ENCODE data around the gene ENTPD8. TPM values are rescaled to one million over a fixed set of nuclear protein-coding genes. Genes with fewer than 3 reads are reported as not detected.
A peak's percentile ranks its signal among the peaks of the same experiment; 100 is the strongest.
"Not testable (repeated sequence)": the region's sequence is repeated elsewhere in the genome, so short reads cannot be mapped to it uniquely, and the experiment has no call there.

ENTPD8 gene
- total RNA-seq, 1 donor from 2014 or later = not detected

- TF ChIP-seq EZH2 (IDR thresholded peaks at IDR 0.05) (no peak), EZH2phosphoT487 (IDR thresholded peaks at IDR 0.05) (no peak), CTCF (IDR thresholded peaks at IDR 0.05) (no peak)
- no peak overlapping the region for H2AFZ ChIP-seq (replicated peaks)
- H3F3A ChIP-seq (ENCODE audit: low read depth) = no peaks in the 10 kb centered on the region
- no peak overlapping the region for H3K4me3 ChIP-seq
- no peak overlapping the region for H3K9ac ChIP-seq
- H3K27me3 ChIP-seq = no peaks in the 10 kb centered on the region
- no peak for DNase-seq (ENCODE audit: low spot score)
- no peaks in the 10 kb centered on the region for H4K20me1 ChIP-seq (ENCODE audit: low read depth)
- no peak overlapping the region for H3K4me3 Mint-ChIP-seq
- no peaks in the 10 kb centered on the region for H3K9me3 Mint-ChIP-seq
- peaks cover 3% of the 10 kb centered on the region for H3K36me3 Mint-ChIP-seq
- no peak overlapping the region for H3K4me2 ChIP-seq
- peaks cover 2% of the 10 kb centered on the region for H3K27me3 Mint-ChIP-seq (ENCODE audit: insufficient read depth, low read depth)
- H3K27ac ChIP-seq = no peak overlapping the region
- H3K4me1 ChIP-seq = no peaks in the 10 kb centered on the region
- H3K9me3 ChIP-seq (ENCODE audit: low read depth) = no peaks in the 10 kb centered on the region
- peaks cover 17% of the 10 kb centered on the region for H3K4me1 Mint-ChIP-seq
- H3K36me3 ChIP-seq = no peaks in the 10 kb centered on the region
- no peaks in the 10 kb centered on the region for H3K79me2 ChIP-seq (ENCODE audit: low read depth)
- no peak overlapping the region for H3K27ac Mint-ChIP-seq
Measured at GRCh38 chr9:137387891-137388560, 53.1 kb downstream of the ENTPD8 start.

- H2AFZ ChIP-seq (replicated peaks) = no peak overlapping the region
- no peaks in the 10 kb centered on the region for H3K36me3 ChIP-seq
- no peaks in the 10 kb centered on the region for H4K20me1 ChIP-seq (ENCODE audit: low read depth)
- Mint-ChIP-seq H3K36me3 (peaks cover 3% of the 10 kb centered on the region), H3K4me1 (peaks cover 18% of the 10 kb centered on the region), H3K9me3 (no peaks in the 10 kb centered on the region), H3K27ac (no peak overlapping the region), H3K27me3 (ENCODE audit: insufficient read depth, low read depth) (no peaks in the 10 kb centered on the region), H3K4me3 (no peak overlapping the region)
- TF ChIP-seq EZH2 (IDR thresholded peaks at IDR 0.05) = no peak
- no peak for TF ChIP-seq CTCF (IDR thresholded peaks at IDR 0.05)
- no peak for TF ChIP-seq EZH2phosphoT487 (IDR thresholded peaks at IDR 0.05)
- no peak overlapping the region for H3K4me3 ChIP-seq
- H3K9me3 ChIP-seq (ENCODE audit: low read depth) = no peaks in the 10 kb centered on the region
- no peaks in the 10 kb centered on the region for H3K79me2 ChIP-seq (ENCODE audit: low read depth)
- no peaks in the 10 kb centered on the region for H3F3A ChIP-seq (ENCODE audit: low read depth)
- peak; percentile 1 for DNase-seq (ENCODE audit: low spot score)
- H3K9ac ChIP-seq = no peak overlapping the region
- H3K27me3 ChIP-seq = no peaks in the 10 kb centered on the region
- H3K4me2 ChIP-seq = no peak overlapping the region
- no peak overlapping the region for H3K27ac ChIP-seq
- no peaks in the 10 kb centered on the region for H3K4me1 ChIP-seq
Measured at GRCh38 chr9:137387114-137387890, 53.9 kb downstream of the ENTPD8 start.

GRCh38 chr9:137386507-137387113 lies 54.5 kb downstream of the ENTPD8 start:
- not testable (repeated sequence) for H3K27ac Mint-ChIP-seq; H3K4me2 ChIP-seq; H3K9me3 Mint-ChIP-seq; H3F3A ChIP-seq (ENCODE audit: low read depth); H3K9me3 ChIP-seq (ENCODE audit: low read depth); H3K4me3 Mint-ChIP-seq; H3K4me3 ChIP-seq; H3K36me3 Mint-ChIP-seq; H3K36me3 ChIP-seq; H3K27me3 Mint-ChIP-seq (ENCODE audit: insufficient read depth, low read depth); H3K27me3 ChIP-seq; H3K4me1 ChIP-seq; H2AFZ ChIP-seq (replicated peaks); H4K20me1 ChIP-seq (ENCODE audit: low read depth); H3K9ac ChIP-seq; H3K79me2 ChIP-seq (ENCODE audit: low read depth); H3K27ac ChIP-seq; DNase-seq (ENCODE audit: low spot score)
- peaks cover 22% of the 10 kb centered on the region for H3K4me1 Mint-ChIP-seq

Measured in neural progenitor cell (in vitro differentiated cells).